Measurements from ENCODE around the gene TTL. TPM values are rescaled to one million over a fixed set of nuclear protein-coding genes. Genes with fewer than 3 reads are reported as not detected.

Gene TTL
- total RNA-seq, 1 experiment from 2014 or later: 31.8 TPM

GRCh38 chr2:112462178-112462577, 19.8 kb upstream of the TTL start:
- CTCF ChIA-PET: interaction anchor here (0.6 kb wide), 1 partner anchor 175 kb away, joined by 4 read pairs; no protein-coding TSS in a partner anchor
- intact Hi-C loops (cut with micrococcal nuclease; ENCODE audit: unreplicated experiment): no loop called here

GRCh38 chr2:112463256-112463655, 18.7 kb upstream of the TTL start:
- CTCF ChIA-PET: no interaction called here
- no peaks in the 10 kb centered on the region for H3K9me3 Mint-ChIP-seq (ENCODE audit: low read depth, unreplicated experiment)
- DNase-seq: no peak
- intact Hi-C loops (cut with micrococcal nuclease; ENCODE audit: unreplicated experiment): no loop called here
- TF ChIP-seq CTCF (IDR thresholded peaks at IDR 0.05; ENCODE audit: unreplicated experiment): no peak
- H3K4me3 Mint-ChIP-seq (ENCODE audit: low read depth, unreplicated experiment): no peak overlapping the region
- H3K36me3 Mint-ChIP-seq (ENCODE audit: insufficient read depth, unreplicated experiment): no peaks in the 10 kb centered on the region
- no peak overlapping the region for H3K27ac Mint-ChIP-seq (ENCODE audit: unreplicated experiment)
- no TSS peak for BruUV-seq (replicated peaks)
- H3K27me3 Mint-ChIP-seq (ENCODE audit: unreplicated experiment): peaks cover 56% of the 10 kb centered on the region
- H3K4me1 Mint-ChIP-seq (ENCODE audit: low read depth, unreplicated experiment): no peaks in the 10 kb centered on the region

More at GRCh38 chr2:112462178-112462577, 19.8 kb upstream of the TTL start:
- BruUV-seq (replicated peaks): no TSS peak
- Mint-ChIP-seq H3K36me3 (ENCODE audit: insufficient read depth, unreplicated experiment) (no peaks in the 10 kb centered on the region), H3K9me3 (ENCODE audit: low read depth, unreplicated experiment) (no peaks in the 10 kb centered on the region), H3K27me3 (ENCODE audit: unreplicated experiment) (peaks cover 56% of the 10 kb centered on the region), H3K27ac (ENCODE audit: unreplicated experiment) (no peak overlapping the region), H3K4me1 (ENCODE audit: low read depth, unreplicated experiment) (no peaks in the 10 kb centered on the region), H3K4me3 (ENCODE audit: low read depth, unreplicated experiment) (no peak overlapping the region)
- DNase-seq: no peak
- no peak for TF ChIP-seq CTCF (IDR thresholded peaks at IDR 0.05; ENCODE audit: unreplicated experiment)

- no peak for TF ChIP-seq CTCF (IDR thresholded peaks at IDR 0.05; ENCODE audit: unreplicated experiment)
- intact Hi-C loops (cut with micrococcal nuclease; ENCODE audit: unreplicated experiment): no loop called here
- H3K9me3 Mint-ChIP-seq (ENCODE audit: low read depth, unreplicated experiment): no peaks in the 10 kb centered on the region
- no TSS peak for BruUV-seq (replicated peaks)
- no peak overlapping the region for H3K27ac Mint-ChIP-seq (ENCODE audit: unreplicated experiment)
- peaks cover 53% of the 10 kb centered on the region for H3K27me3 Mint-ChIP-seq (ENCODE audit: unreplicated experiment)
- no peaks in the 10 kb centered on the region for H3K4me1 Mint-ChIP-seq (ENCODE audit: low read depth, unreplicated experiment)
- no peak for DNase-seq
- H3K4me3 Mint-ChIP-seq (ENCODE audit: low read depth, unreplicated experiment): no peak overlapping the region
- CTCF ChIA-PET: no interaction called here
- no peaks in the 10 kb centered on the region for H3K36me3 Mint-ChIP-seq (ENCODE audit: insufficient read depth, unreplicated experiment)
Observed at GRCh38 chr2:112465382-112465781, 16.6 kb upstream of the TTL start.

- H3K27ac Mint-ChIP-seq (ENCODE audit: unreplicated experiment): no peak overlapping the region
- no TSS peak for BruUV-seq (replicated peaks)
Observed at GRCh38 chr2:112472547-112473263, 9.3 kb upstream of the TTL start.

More at GRCh38 chr2:112472547-112473263, 9.3 kb upstream of the TTL start:
- Mint-ChIP-seq H3K4me3 (ENCODE audit: low read depth, unreplicated experiment) (no peak overlapping the region), H3K9me3 (ENCODE audit: low read depth, unreplicated experiment) (no peaks in the 10 kb centered on the region), H3K4me1 (ENCODE audit: low read depth, unreplicated experiment) (no peaks in the 10 kb centered on the region), H3K36me3 (ENCODE audit: insufficient read depth, unreplicated experiment) (peaks cover 4% of the 10 kb centered on the region), H3K27me3 (ENCODE audit: unreplicated experiment) (peaks cover 18% of the 10 kb centered on the region)
- CTCF ChIA-PET: interaction anchor here (0.6 to 0.7 kb wide), 2 partner anchors 292 to 1672 kb away, joined by 3 to 5 read pairs; partner anchors contain the start of gene CKAP2L
- no peak for DNase-seq
- intact Hi-C loops (cut with micrococcal nuclease; ENCODE audit: unreplicated experiment): no loop called here
- no peak for TF ChIP-seq CTCF (IDR thresholded peaks at IDR 0.05; ENCODE audit: unreplicated experiment)
